ENCODE results near the gene GRIN2A.
A peak's percentile ranks its signal among the peaks of the same experiment; 100 is the strongest.

The GRIN2A gene

DNA sequence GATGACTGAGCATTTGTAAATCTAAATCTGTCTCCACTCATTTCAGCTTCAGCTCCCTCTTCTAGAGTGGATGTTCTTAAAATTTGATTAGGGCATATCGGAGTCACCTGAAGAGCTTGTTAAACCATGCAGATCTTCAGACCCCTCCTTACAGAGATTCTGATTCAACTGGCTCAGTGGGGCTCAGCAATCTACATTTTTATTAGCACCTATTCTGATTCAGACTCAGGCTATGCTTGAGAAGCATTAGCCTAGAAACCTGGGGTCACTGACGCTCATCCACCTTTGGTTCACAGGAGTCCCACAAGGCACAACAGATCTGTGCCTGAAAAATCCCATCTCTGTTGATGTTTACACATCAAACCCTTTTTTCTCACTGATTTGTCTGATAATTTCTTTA lies 365.6 kb downstream of the GRIN2A start:
- DNase-seq: no peak

GRCh38 chr16:9813665-9814064 lies 368.6 kb downstream of the GRIN2A start:
- no peak for DNase-seq

GRCh38 chr16:9808210-9808609 lies 374.0 kb downstream of the GRIN2A start:
- DNase-seq: no peak

GRCh38 chr16:9807302-9807701 lies 374.9 kb downstream of the GRIN2A start:
- DNase-seq: no peak

DNA sequence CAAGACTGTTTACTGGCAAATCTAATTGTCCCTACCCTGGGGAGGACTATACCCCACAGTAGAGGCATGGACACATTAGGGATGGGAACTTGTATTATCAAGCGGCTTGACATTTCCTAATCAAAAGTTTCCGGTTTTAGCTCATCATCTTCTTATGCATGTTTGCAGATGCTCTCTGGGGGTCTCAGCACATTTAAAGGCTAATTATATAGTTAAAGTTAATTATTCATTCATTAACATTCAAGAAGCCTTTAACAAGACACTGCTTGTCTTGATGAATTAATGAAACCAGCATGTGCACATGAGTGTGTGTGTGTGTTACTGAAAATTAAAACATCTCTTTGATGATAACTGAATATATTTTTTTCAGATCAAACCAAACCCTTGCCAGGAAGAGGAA lies 377.1 kb downstream of the GRIN2A start:
- no peak for DNase-seq

DNA sequence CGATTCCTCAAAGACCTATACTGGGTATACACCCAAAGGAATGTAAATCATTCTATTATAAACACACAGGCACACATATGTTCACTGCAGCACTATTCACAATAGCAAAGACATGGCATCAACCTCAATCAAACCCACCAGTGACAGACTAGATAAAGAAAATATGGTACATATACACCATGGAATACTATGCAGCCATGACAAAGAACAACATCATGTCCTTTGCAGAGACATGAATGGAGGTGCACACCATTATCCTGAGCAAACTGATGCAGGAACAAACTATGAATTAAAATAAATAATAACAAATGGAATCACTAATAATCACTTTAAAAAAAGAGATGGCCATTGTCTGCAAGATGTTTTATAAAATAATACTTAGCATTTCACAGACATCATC lies 380.1 kb downstream of the GRIN2A start:
- no peak for DNase-seq

DNA sequence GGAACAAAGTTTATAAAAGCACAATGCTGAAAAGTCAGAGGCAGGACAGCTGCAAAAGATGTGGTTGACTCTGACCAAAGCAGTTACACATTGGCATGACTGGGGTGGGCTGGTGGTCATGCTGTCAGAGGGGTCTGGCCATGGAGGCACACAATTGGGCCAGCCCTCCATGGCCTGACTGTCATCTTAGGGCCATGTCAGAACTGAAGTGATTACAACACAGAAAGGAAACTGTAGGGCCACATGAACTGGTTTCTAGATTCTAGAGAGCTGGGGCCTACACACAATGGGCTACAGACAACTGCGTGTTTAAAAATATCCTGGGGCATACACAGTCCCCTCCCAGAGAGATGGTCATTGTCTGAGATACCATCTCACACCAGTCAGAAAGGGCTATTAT lies 380.6 kb downstream of the GRIN2A start:
- no peak for DNase-seq

DNA sequence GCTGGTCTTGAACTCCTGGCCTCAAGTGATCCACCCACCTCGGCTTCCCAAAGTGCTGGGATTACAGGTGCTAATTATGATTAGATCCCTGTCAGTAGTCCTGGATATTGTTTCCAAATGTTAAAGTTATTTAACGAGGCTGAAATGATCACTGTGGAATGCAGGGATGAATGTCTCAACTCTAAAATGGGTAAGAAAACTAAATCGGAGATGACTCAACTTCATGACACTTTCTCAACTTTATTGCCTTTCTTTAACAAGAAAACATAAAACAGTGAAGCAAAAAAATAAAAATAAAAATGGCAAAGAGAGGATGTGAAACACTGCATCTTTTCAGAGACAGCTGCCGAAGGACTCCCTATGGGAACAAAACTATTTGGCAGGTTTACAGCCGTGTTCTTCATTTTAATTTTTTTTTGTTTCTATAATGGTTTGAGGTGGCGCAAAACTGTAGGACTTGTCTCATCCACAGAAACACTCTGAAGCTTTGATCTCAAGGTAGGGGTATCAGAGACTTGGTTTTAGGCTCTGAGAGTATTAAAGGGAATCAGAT lies 382.0 kb downstream of the GRIN2A start:
- peak; percentile 28 for DNase-seq

DNA sequence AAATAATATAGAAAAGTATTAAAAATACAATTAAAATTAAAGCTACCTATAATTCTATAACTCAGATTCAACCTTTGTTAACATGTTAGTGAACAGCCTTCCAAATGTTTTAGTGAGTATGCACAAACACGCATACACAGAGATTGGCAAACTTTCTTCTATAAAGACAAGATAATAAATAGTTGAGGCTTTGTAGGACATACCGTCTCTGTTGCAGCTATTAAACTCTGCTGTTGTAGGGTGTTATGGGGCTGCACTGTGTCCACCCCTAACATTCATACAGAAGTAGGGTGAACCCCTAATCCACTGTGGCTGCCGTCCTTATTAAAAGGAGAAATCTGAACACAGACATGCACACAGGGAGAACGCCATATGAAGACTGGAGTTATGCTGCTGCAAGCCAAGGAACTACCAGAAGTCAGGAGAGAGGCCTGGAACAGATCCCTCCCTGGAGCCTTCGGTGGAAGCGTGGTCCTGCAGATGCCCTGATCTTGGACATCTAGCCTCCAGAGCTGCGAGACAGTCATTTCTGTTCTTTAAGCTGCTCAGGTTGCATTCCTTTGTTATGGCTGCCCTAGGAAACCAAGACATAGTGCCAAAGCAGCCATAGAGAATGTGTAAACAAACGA lies 383.2 kb downstream of the GRIN2A start:
- no peak for DNase-seq

- DNase-seq: no peak
Observed at GRCh38 chr16:9798474-9798873, 383.8 kb downstream of the GRIN2A start.

- peak; percentile 56 for DNase-seq
Observed at GRCh38 chr16:9797306-9797705, 384.9 kb downstream of the GRIN2A start.

DNA sequence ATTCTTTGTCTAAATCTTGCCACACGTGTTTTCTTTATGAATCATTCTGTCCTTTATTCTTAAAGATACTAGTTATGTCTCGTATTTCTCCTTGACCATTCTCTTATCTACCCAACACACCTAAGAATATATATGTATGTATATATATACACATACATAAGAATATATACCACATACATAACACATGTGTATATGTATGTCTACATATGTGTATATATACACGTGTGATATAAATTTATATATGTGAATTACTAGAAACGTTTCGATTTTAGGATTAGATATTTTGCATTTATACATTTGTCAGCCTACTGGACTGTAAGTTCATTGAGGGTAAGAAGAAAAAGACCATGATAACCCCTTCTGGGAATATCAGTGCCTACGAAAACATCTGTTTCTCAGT lies 388.6 kb downstream of the GRIN2A start:
- no peak for DNase-seq

DNA sequence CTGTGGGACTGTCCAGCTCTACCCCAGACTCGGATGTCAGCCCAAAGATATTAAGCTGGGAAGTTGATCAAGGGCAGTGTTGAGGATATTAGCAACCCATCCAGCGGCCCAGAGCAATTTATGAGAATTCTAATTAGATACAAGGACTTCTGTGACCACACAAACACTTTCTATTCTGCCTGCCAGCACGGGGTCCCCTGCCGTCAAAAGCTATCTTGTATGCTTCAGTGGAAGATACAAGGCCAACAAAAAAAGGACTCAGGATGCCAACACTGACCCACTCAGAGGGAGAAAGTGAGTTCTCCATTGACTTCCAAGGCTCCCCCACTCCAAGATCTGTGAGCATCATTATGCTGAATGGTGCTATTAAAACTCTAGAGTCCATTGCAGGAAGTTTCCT lies 390.7 kb downstream of the GRIN2A start:
- DNase-seq: no peak

DNA sequence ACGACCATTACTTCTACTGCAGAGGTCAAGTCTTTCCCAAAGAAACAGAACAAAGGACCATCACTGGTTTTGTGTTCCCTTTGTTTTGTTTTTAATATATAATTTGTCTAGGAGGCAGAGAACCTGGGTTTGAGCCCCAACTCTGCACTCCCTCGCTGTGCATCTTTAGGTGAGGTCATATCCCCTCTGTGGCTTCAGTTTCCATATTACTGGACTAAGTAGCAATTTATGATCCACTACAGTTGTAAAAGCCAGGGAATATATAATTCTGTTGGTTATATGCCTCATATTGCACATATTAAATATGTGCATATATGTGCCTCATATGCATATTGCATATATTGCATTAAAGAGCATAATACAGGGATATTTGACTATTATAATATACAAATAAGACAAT lies 392.0 kb downstream of the GRIN2A start:
- no peak for DNase-seq

- DNase-seq: peak; percentile 44
Observed at GRCh38 chr16:9787717-9788116, 394.5 kb downstream of the GRIN2A start.

GRCh38 chr16:9780831-9781230 lies 401.4 kb downstream of the GRIN2A start:
- DNase-seq: no peak

DNA sequence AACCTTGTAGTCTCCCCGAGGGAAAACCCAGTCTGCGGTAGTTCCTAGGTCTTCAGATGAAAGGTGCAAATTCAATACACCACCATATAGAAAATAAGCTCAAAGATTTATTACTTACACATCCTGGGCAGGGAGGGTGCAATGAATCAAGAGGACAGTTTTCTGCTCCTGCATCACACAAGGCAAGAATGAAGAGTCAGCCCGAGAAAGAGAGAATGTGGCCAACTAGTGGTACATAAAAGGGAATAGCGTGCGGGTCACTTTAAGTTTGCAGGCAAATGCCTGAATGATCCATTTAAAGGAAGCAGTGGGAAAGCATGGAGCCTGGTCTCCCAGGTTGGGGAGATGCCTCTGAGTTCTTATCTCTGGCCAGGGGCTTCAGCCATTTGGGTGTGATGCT lies 403.4 kb downstream of the GRIN2A start:
- no peak for DNase-seq

DNA sequence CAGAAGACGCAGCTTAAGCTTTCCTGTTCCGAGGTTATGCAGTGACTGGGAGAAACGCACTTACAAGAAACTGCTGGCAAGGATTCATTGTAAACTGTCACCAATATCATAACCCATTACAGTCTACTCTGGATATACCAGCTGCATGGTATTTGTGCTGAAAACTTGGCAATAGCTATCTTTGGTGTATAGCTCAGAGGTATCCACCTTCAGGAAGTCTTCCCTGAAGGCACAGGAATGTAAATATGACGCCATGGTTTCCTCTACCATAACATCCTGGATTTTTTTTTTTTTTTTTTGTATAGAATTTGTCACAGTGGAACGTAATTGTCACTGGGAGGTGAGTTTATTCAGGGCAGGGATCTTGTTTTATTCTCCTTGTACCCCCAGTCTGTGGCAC lies 406.2 kb downstream of the GRIN2A start:
- no peak for DNase-seq

- no peak for DNase-seq
Observed at GRCh38 chr16:9773289-9773688, 408.9 kb downstream of the GRIN2A start.

DNA sequence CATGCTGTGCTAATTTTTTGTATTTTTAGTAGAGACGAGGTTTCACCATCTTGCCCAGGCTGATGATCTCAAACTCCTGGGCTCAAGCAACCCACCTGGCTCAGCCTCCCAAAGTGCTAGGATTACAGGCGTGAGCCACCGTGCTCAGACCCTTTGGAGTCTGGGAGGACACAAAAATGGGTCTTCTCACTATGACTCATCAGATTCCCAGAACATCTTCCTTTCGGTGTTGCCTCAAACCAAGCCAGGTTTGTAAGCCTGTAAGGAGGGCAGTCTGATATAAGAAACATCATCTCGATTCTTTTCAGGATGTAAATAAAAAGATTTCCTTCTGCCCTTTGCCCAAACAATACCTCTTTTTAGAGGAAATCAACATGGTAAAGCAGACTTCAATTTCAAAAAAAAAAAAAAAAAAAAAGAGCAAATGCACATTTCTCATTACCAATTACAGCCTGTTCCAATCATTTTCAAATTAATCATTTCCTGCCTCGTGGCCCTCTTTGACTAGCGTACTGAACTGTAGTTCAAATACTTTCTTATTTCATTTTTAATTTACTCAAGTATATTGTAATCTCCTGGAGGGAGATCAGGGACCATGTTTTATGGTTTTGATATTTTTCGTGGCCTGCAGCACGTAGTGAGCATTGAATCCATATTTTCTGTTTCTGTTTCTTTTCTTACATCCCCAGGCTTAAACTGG lies 409.6 kb downstream of the GRIN2A start:
- DNase-seq: peak; percentile 20

DNA sequence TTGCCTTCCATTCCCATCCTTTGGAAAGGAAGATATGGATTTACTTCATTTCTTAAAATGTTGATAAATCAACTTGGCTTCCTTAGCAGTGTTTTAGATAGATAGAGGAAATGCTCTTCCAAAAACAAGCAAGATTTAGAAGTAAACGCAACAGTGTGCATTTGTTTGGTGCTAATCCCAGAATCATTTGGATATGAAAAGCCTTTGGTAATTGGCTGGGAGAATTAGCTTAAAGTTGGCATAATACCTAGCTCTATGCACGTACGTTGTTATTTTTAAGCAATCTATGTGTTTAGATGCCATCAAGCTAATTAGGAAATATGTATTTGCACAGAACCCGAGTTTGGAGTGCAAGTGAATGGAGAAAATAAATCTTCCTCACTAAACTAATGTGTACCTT lies 415.3 kb downstream of the GRIN2A start:
- DNase-seq: no peak

GRCh38 chr16:9763505-9763904 lies 418.7 kb downstream of the GRIN2A start:
- no peak for DNase-seq

- DNase-seq: no peak
Observed at GRCh38 chr16:9761870-9762269, 420.4 kb downstream of the GRIN2A start.

DNA sequence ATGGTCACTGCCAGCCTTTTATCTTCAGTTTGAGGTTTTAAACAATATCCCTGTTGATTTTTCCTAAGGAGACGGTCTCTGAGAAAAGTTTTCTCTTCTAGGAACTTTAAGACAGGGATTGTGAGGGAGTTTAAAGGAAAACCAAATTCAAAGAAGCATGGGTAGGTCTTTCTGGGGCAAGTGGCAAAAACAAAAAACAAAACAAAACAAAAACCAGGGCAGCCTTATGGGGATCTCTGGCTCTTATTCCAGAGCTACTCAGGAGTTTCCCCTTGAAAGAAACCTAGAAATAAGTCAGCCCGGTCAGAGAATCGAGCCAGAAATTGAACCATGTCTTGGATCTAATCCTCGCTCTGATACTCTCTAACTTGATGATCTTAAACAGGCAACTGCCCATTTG lies 424.5 kb downstream of the GRIN2A start:
- no peak for DNase-seq

Data from fibroblast of skin of abdomen (primary cell).